H4 (cell line): ENCODE data around the gene YPEL5. TPM values are rescaled to one million over a fixed set of nuclear protein-coding genes. Genes with fewer than 3 reads are reported as not detected.
A peak's percentile ranks its signal among the peaks of the same experiment; 100 is the strongest.

Experiments
- DNase-seq: peaks from one replicate; pipeline ENCODE4 v3.0.0-alpha.2; 2015; ENCODE audit warnings: low spot score
- total RNA-seq: library from RNA; depleted of rRNA; stranded (reverse); fragments of >200 nt; shearing (Covaris generic); gene quantifications from 2 replicates; pipeline ENCODE4 v1.2.3, GENCODE V29; 2014; rRNA removed

Gene YPEL5
- total RNA-seq, 1 experiment from 2014 or later, result 46.7 TPM

GRCh38 chr2:30205456-30205855 lies 58.6 kb downstream of the YPEL5 start:
- DNase-seq, result no peak

- DNase-seq, result no peak
Measured at GRCh38 chr2:30206461-30207430, 59.9 kb downstream of the YPEL5 start.

- peak; percentile 53 for DNase-seq
Measured at GRCh38 chr2:30208453-30208852, 61.6 kb downstream of the YPEL5 start.

- no peak for DNase-seq
Measured at GRCh38 chr2:30209227-30209626, 62.4 kb downstream of the YPEL5 start.

Other genes with a start within 250 kb of the YPEL5 start
- not detected in 2 replicates for gene ALK, start 225.4 kb upstream of the YPEL5 start, total RNA-seq
- 23.7 and 25.3 TPM in 2 replicates for gene LBH, start 84.5 kb downstream of the YPEL5 start, total RNA-seq